NCI-H2107 treated with DMSO at 0.1 percent for 48 hours (cell line): ENCODE measurements around the gene MAPT.
"Not testable (repeated sequence)": the region's sequence is repeated elsewhere in the genome, so short reads cannot be mapped to it uniquely, and the experiment has no call there.

Experiments used
- DNase-seq: peaks from one replicate; lab custom pipeline; 2025; ENCODE audit not compliant: unreplicated experiment; lab: John Stamatoyannopoulos, UW

The MAPT gene

GRCh38 chr17:45949755-45950320 is 55.5 kb downstream of the MAPT start:
- no peak for DNase-seq

- DNase-seq, result no peak
Measured at GRCh38 chr17:45950888-45951287, 56.5 kb downstream of the MAPT start.

GRCh38 chr17:45951403-45951802 is 57.0 kb downstream of the MAPT start:
- no peak for DNase-seq

DNA sequence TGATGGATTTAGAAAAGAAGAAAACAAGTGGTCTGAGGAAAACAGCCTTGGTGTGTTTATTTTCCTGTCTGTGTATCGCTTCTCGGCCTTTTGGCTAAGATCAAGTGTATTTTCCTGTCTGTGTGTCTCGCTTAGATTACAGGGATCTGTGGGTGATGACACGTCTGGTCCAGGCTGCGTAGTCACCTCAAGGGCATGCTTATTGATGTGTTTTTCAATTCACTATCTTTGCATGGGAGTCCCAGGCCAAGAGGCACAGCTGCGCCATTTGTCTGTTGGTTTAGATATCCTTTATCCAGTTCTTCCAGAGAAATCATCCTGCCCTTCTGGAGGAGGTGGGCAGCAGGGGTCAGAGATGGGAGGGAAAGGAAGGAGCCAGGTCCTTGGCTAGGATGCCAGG is 57.6 kb downstream of the MAPT start:
- DNase-seq, result no peak

DNA sequence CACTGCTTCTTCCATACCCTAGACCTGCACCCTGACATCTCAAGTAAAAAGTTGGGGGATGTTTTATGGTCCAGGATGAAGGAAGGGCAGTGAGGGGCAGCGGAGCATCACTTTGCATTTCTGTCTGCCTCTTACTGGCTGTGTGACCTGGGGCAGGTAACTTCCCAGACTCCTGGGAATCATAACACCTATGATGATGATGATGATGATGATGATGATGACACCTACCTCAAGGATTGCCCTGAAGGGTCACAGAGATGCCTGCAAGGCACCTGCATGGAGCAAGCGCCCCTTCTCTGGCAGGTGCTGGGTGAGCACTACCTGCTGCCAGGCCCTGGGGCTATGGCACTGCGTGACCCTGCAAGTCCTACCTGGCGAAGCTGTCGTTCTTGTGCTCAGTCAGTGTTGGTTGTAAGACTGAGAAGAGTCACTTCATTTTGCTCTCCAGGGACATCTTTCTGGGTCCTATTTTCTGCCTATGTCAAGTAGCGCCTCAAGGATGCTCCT is 58.5 kb downstream of the MAPT start:
- no peak for DNase-seq

GRCh38 chr17:45953561-45953960 is 59.2 kb downstream of the MAPT start:
- no peak for DNase-seq

DNA sequence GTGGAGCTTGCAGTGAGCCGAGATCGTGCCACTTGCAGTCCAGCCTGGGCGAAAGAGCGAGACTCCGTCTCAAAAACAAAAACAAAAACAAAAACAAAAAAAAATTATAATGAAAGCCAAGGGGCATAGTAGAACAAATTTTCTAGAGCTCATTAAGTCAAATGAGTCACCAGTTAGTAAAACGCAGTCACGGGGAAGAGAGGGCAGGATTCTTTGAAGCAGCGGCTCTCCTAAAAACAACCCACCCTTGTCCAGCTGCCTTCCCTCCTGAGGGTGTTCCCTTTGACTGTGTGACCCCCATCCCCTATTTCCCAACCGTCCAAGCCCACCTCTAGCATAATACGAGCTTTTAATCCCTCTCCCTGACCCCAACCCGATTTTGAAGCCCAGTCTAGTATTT is 60.6 kb downstream of the MAPT start:
- DNase-seq, result no peak

- DNase-seq, result no peak
Measured at GRCh38 chr17:45955326-45955725, 61.0 kb downstream of the MAPT start.

DNA sequence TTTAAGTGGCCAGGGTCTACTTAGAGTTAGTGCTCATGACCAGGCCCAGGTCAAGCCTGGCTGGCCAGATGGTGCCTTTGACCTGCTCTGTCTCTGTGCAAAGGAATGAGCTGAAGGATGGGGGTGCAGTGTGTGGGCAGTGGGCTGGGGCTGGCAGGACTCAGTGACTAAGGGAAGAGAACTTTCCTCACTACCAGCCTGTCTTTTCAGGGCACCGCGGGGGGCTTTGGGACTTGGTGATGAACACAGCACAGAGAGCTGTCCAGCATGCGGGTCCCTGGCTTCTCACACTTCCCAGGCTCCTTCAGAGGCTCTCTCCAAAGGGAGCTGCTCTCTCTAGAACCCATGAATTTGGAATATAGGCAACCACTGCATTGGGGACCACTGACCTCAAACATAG is 61.7 kb downstream of the MAPT start:
- no peak for DNase-seq

DNA sequence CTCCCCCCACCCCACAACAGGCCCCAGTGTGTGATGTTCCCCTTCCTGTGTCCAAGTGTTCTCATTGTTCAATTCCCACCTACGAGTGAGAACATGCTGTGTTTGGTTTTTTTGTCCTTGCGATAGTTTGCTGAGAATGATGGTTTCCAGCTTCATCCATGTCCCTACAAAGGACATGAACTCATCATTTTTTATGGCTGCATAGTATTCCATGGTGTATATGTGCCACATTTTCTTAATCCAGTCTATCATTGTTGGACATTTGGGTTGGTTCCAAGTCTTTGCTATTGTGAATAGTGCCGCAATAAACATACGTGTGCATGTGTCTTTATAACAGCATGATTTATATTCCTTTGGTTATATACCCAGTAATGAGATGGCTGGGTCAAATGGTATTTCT is 62.4 kb downstream of the MAPT start:
- DNase-seq, result not testable (repeated sequence)

DNA sequence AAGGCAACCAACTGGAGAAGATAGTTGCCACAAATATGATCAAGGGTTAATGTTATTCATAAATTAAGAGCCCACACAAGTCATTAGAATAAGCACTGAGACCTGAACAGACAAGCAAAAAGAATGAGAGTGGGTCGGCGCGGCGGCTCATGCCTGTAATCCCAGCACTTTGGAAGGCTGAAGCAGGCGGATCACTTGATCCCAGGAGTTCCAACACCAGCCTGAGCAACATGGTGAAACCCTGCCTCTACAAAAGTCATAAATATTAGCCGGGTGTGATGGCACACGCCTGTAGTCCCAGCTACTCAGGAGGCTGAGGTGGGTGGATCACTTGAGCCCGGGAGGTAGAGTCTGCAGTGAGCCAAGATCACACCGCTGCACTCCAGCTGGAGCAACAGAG is 64.0 kb downstream of the MAPT start:
- no peak for DNase-seq

- DNase-seq, result no peak
Measured at GRCh38 chr17:45958994-45959665, 64.8 kb downstream of the MAPT start.

GRCh38 chr17:45960311-45960710 is 66.0 kb downstream of the MAPT start:
- DNase-seq, result no peak

DNA sequence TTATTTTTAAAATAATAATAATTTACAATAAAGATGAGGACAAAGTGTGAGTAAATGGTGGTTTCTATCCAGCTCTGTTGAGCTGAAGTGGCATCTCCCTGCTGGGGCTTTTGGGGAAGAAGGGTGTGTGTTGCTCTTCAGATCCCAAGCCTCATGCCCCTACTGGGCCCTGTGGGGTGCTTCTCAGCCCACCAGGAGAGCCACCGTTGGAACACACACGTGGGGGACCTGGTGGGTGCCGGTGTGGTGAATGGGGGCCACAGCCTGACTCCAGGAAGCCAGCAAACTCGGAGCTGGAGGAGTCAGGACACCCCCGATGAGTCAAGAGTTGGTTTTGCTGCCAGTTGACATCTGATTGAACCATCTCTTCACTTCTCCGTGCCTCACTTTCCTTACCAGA is 66.9 kb downstream of the MAPT start:
- DNase-seq, result no peak

- DNase-seq, result no peak
Measured at GRCh38 chr17:45962221-45962972, 68.0 kb downstream of the MAPT start.

- DNase-seq, result no peak
Measured at GRCh38 chr17:45963283-45963682, 68.9 kb downstream of the MAPT start.

GRCh38 chr17:45963889-45964288 is 69.5 kb downstream of the MAPT start:
- DNase-seq, result peak; percentile 83

- DNase-seq, result no peak
Measured at GRCh38 chr17:45964634-45965033, 70.3 kb downstream of the MAPT start.

GRCh38 chr17:45965812-45966211 is 71.5 kb downstream of the MAPT start:
- DNase-seq, result no peak

- DNase-seq, result no peak
Measured at GRCh38 chr17:45966606-45967280, 72.4 kb downstream of the MAPT start.

- DNase-seq, result no peak
Measured at GRCh38 chr17:45967378-45967777, 73.0 kb downstream of the MAPT start.

DNA sequence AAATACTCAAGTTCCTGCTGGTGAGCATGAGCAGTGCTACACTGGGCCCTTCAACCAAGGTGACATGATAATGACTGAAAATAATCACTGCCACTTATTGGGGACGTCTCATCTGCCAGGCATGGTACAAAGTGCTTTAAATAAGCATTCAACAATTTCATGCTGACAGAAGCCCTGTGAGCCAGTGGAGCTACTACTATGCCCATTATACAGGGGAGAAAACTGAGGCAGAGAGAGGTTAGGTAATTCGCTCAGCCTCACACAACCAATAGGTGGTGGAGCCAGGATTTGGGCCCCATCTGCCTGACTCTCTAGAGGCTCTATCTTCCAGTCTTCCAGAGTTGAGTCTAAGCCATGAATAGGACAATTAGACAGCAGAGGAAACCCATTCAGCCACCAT is 74.4 kb downstream of the MAPT start:
- DNase-seq, result no peak
